A172 (cell line): ENCODE data around the gene ASXL3. TPM values are rescaled to one million over a fixed set of nuclear protein-coding genes. Genes with fewer than 3 reads are reported as not detected.
A peak's percentile ranks its signal among the peaks of the same experiment; 100 is the strongest.

Source experiments
- DNase-seq: peaks from one replicate; pipeline ENCODE4 v3.0.0-alpha.2; 2015; ENCODE audit warnings: low spot score
- total RNA-seq: library from RNA; depleted of rRNA; stranded (reverse); fragments of >200 nt; shearing (Covaris generic); gene quantifications from 2 replicates; pipeline ENCODE4 v1.2.3, GENCODE V29; 2014

The ASXL3 gene
- total RNA-seq, 1 experiment from 2014 or later = not detected

- DNase-seq = no peak
Observed at GRCh38 chr18:33581856-33582255, 3.8 kb downstream of the ASXL3 start.

GRCh38 chr18:33583901-33584300, 5.9 kb downstream of the ASXL3 start:
- no peak for DNase-seq

GRCh38 chr18:33584548-33585430, 6.8 kb downstream of the ASXL3 start:
- no peak for DNase-seq

- DNase-seq = no peak
Observed at GRCh38 chr18:33585431-33585775, 7.4 kb downstream of the ASXL3 start.

- DNase-seq = no peak
Observed at GRCh38 chr18:33588361-33588760, 10.3 kb downstream of the ASXL3 start.

- DNase-seq = no peak
Observed at GRCh38 chr18:33593261-33593660, 15.2 kb downstream of the ASXL3 start.

- no peak for DNase-seq
Observed at GRCh38 chr18:33594799-33595198, 16.8 kb downstream of the ASXL3 start.

GRCh38 chr18:33596178-33596854, 18.3 kb downstream of the ASXL3 start:
- peak; percentile 19 for DNase-seq

GRCh38 chr18:33600846-33601245, 22.8 kb downstream of the ASXL3 start:
- DNase-seq = no peak

GRCh38 chr18:33603454-33603853, 25.4 kb downstream of the ASXL3 start:
- no peak for DNase-seq

- no peak for DNase-seq
Observed at GRCh38 chr18:33605250-33605649, 27.2 kb downstream of the ASXL3 start.

GRCh38 chr18:33606621-33607020, 28.6 kb downstream of the ASXL3 start:
- DNase-seq = no peak

GRCh38 chr18:33611525-33612135, 33.6 kb downstream of the ASXL3 start:
- no peak for DNase-seq

- no peak for DNase-seq
Observed at GRCh38 chr18:33612632-33613031, 34.6 kb downstream of the ASXL3 start.

- no peak for DNase-seq
Observed at GRCh38 chr18:33616556-33616955, 38.5 kb downstream of the ASXL3 start.

- no peak for DNase-seq
Observed at GRCh38 chr18:33627114-33627513, 49.1 kb downstream of the ASXL3 start.

- DNase-seq = no peak
Observed at GRCh38 chr18:33630476-33630875, 52.5 kb downstream of the ASXL3 start.

GRCh38 chr18:33641141-33641540, 63.1 kb downstream of the ASXL3 start:
- DNase-seq = no peak

- DNase-seq = no peak
Observed at GRCh38 chr18:33644494-33644893, 66.5 kb downstream of the ASXL3 start.

GRCh38 chr18:33647365-33647764, 69.3 kb downstream of the ASXL3 start:
- no peak for DNase-seq

- no peak for DNase-seq
Observed at GRCh38 chr18:33652635-33653034, 74.6 kb downstream of the ASXL3 start.

GRCh38 chr18:33653231-33653630, 75.2 kb downstream of the ASXL3 start:
- no peak for DNase-seq
